ENCODE results near the gene ADK. TPM values are rescaled to one million over a fixed set of nuclear protein-coding genes. Genes with fewer than 3 reads are reported as not detected.

Gene ADK
- total RNA-seq, 1 experiment from 2014 or later, result 26.8 TPM

GRCh38 chr10:74480778-74481177 is 329.8 kb downstream of the ADK start:
- H4K8ac ChIP-seq (replicated peaks; ENCODE audit: insufficient read length, low read depth, low read length), result no peak overlapping the region
- TF ChIP-seq CTCF (conservative IDR thresholded peaks at IDR 0.05), result no peak
- Mint-ChIP-seq H3K27me3 (ENCODE audit: low read depth) (no peaks in the 10 kb centered on the region), H3K36me3 (ENCODE audit: insufficient read depth in 1 of 3, low read depth in 3 of 3) (peaks cover 3 to 20% (median 15%) of the 10 kb centered on the region in 3 experiments; a peak in 6 of 7 replicates), H3K27ac (no peak overlapping the region), H3K9me3 (peaks cover 9 to 10% of the 10 kb centered on the region in 2 experiments; a peak in 4 of 5 replicates), H3K4me3 (no peak overlapping the region), H3K4me1 (0 out of 4 replicates have a peak, but pooled peaks cover 0 to 2% of the 10 kb centered on the region in 2 experiments)
- no peak overlapping the region for H4K91ac ChIP-seq (ENCODE audit: insufficient read length, low read depth, low read length)
- H2AFZ ChIP-seq (ENCODE audit: low read length), result no peak overlapping the region
- H2BK120ac ChIP-seq (ENCODE audit: low read depth, low read length, poor library complexity, severe bottlenecking), result no peak overlapping the region
- no peak overlapping the region for H3K4me2 ChIP-seq (ENCODE audit: insufficient read depth, insufficient read length, low read length)
- no CpG with 5 or more reads among the region's 1 CpG for WGBS (ENCODE audit: extremely low coverage, insufficient read length, low lambda C conversion rate)
- DNase-seq, result no peak
- no peak overlapping the region for H4K5ac ChIP-seq (ENCODE audit: insufficient read length, low read depth, low read length)
- H2BK12ac ChIP-seq (ENCODE audit: insufficient read length, low read depth, low read length), result no peak overlapping the region
- no peak overlapping the region for H3K56ac ChIP-seq (ENCODE audit: insufficient read length, low read depth, low read length)
- H2AK5ac ChIP-seq (ENCODE audit: insufficient read length, low read length), result no peak overlapping the region
- H3T11ph ChIP-seq (ENCODE audit: low read length), result no peak overlapping the region
- no peak overlapping the region for H3K9ac ChIP-seq (ENCODE audit: extremely low read depth, insufficient read length, low read length)
- H3K4ac ChIP-seq (ENCODE audit: low read depth, low read length), result no peak overlapping the region
- H2BK20ac ChIP-seq (ENCODE audit: low read depth, low read length, poor library complexity, severe bottlenecking), result no peak overlapping the region
- no peak overlapping the region for H3K23ac ChIP-seq (ENCODE audit: insufficient read length, low read depth, low read length)
- no peaks in the 10 kb centered on the region for H3K79me1 ChIP-seq (ENCODE audit: insufficient read depth, low read depth, low read length, poor library complexity, severe bottlenecking)
- no peak overlapping the region for H2BK15ac ChIP-seq (ENCODE audit: low read depth, low read length)
- H3K4me1 ChIP-seq (ENCODE audit: insufficient read depth, low read length), result no peaks in the 10 kb centered on the region
- H3K79me2 ChIP-seq (ENCODE audit: insufficient read depth, low read length), result no peaks in the 10 kb centered on the region
- no peaks in the 10 kb centered on the region for H3K27me3 ChIP-seq (ENCODE audit: insufficient read depth, low read length)
- H3K9me3 ChIP-seq (ENCODE audit: control insufficient read depth, low read depth, low read length), result no peaks in the 10 kb centered on the region
- H4K20me1 ChIP-seq (ENCODE audit: control insufficient read depth, insufficient read depth, insufficient read length), result no peaks in the 10 kb centered on the region
- H3K23me2 ChIP-seq (ENCODE audit: insufficient read length, low read depth, low read length, poor library complexity, severe bottlenecking), result no peaks in the 10 kb centered on the region
- H3K18ac ChIP-seq (ENCODE audit: insufficient read length, low read depth, low read length), result no peak overlapping the region
- no peak overlapping the region for H3K27ac ChIP-seq (ENCODE audit: insufficient read length, low read depth, low read length)
- no peak overlapping the region for H2BK5ac ChIP-seq (ENCODE audit: insufficient read length, low read length)
- no peak overlapping the region for H3K14ac ChIP-seq (ENCODE audit: insufficient read depth, low read length)
